HEK293 (cell line): Measurements from ENCODE around the gene PARD3B.

ENCODE experiments used
- CTCF ChIP-seq: fragments of 450-650 bp; formaldehyde crosslinking; IDR thresholded peaks from 2 replicates; pipeline ENCODE4 v1.5.1; 2016; ENCODE audit warnings: missing biosample characterization, missing genetic modification characterization
- ZNF768 ChIP-seq: fragments of 450-650 bp; formaldehyde crosslinking; IDR thresholded peaks from 2 replicates; pipeline ENCODE4 v1.5.1; 2018; ENCODE audit warnings: missing biosample characterization, mild to moderate bottlenecking, missing genetic modification characterization

GRCh38 chr2:205564346-205565141, 1019.3 kb downstream of the PARD3B start:
- no peak for TF ChIP-seq CTCF (tag by site-specific recombination)
- no peak for TF ChIP-seq ZNF768 (tag by site-specific recombination)
